ENCODE data around the gene CCDC8. TPM values are rescaled to one million over a fixed set of nuclear protein-coding genes. Genes with fewer than 3 reads are reported as not detected.

Gene CCDC8
- polyA plus RNA-seq, 1 experiment, result 7.7 TPM

GRCh38 chr19:46456930-46457329, 43.6 kb upstream of the CCDC8 start:
- H3K27me3 ChIP-seq (ENCODE audit: control insufficient read depth, insufficient read depth, low read length), result peaks cover 7% of the 10 kb centered on the region
- no peak for DNase-seq (ENCODE audit: low read depth)
- TF ChIP-seq CTCF (IDR thresholded peaks at IDR 0.05; ENCODE audit: insufficient read depth, low read depth, low read length), result no peak
- CTCF ChIA-PET, result interaction anchor here (1.4 to 1.6 kb wide), 2 partner anchors 12 to 54 kb away, joined by 3 read pairs; no protein-coding TSS in a partner anchor
- H3K4me3 ChIP-seq (ENCODE audit: low read depth, low read length), result no peak overlapping the region
- POLR2A ChIA-PET, result no interaction called here
- H3K36me3 ChIP-seq (ENCODE audit: control insufficient read depth, insufficient read depth, low read length), result no peaks in the 10 kb centered on the region

- POLR2A ChIA-PET, result no interaction called here
- H3K4me3 ChIP-seq (ENCODE audit: low read depth, low read length), result no peak overlapping the region
- H3K27me3 ChIP-seq (ENCODE audit: control insufficient read depth, insufficient read depth, low read length), result peaks cover 7% of the 10 kb centered on the region
- no peaks in the 10 kb centered on the region for H3K36me3 ChIP-seq (ENCODE audit: control insufficient read depth, insufficient read depth, low read length)
- CTCF ChIA-PET, result no interaction called here
- DNase-seq (ENCODE audit: low read depth), result no peak
- TF ChIP-seq CTCF (IDR thresholded peaks at IDR 0.05; ENCODE audit: insufficient read depth, low read depth, low read length), result no peak
These were observed 40.9 kb upstream of the CCDC8 start for GRCh38 chr19:46454244-46454643.

- Histone ChIP-seq H3K4me3 (ENCODE audit: low read depth, low read length) (no peak overlapping the region), H3K36me3 (ENCODE audit: control insufficient read depth, insufficient read depth, low read length) (no peaks in the 10 kb centered on the region), H3K27me3 (ENCODE audit: control insufficient read depth, insufficient read depth, low read length) (peaks cover 7% of the 10 kb centered on the region)
- DNase-seq (ENCODE audit: low read depth), result no peak
- POLR2A ChIA-PET, result no interaction called here
- no peak for TF ChIP-seq CTCF (IDR thresholded peaks at IDR 0.05; ENCODE audit: insufficient read depth, low read depth, low read length)
- CTCF ChIA-PET, result no interaction called here
These were observed 40.3 kb upstream of the CCDC8 start for GRCh38 chr19:46453661-46454060.

GRCh38 chr19:46452186-46452585, 38.8 kb upstream of the CCDC8 start:
- Histone ChIP-seq H3K36me3 (ENCODE audit: control insufficient read depth, insufficient read depth, low read length) (no peaks in the 10 kb centered on the region), H3K27me3 (ENCODE audit: control insufficient read depth, insufficient read depth, low read length) (peaks cover 7% of the 10 kb centered on the region), H3K4me3 (ENCODE audit: low read depth, low read length) (no peak overlapping the region)
- CTCF ChIA-PET, result interaction anchor here (0.8 kb wide), 1 partner anchor 77 kb away, joined by 5 read pairs; no protein-coding TSS in a partner anchor
- DNase-seq (ENCODE audit: low read depth), result no peak
- TF ChIP-seq CTCF (IDR thresholded peaks at IDR 0.05; ENCODE audit: insufficient read depth, low read depth, low read length), result no peak
- POLR2A ChIA-PET, result no interaction called here

GRCh38 chr19:46451352-46451751, 38.0 kb upstream of the CCDC8 start:
- Histone ChIP-seq H3K4me3 (ENCODE audit: low read depth, low read length) (no peak overlapping the region), H3K36me3 (ENCODE audit: control insufficient read depth, insufficient read depth, low read length) (no peaks in the 10 kb centered on the region), H3K27me3 (ENCODE audit: control insufficient read depth, insufficient read depth, low read length) (peaks cover 7% of the 10 kb centered on the region)
- DNase-seq (ENCODE audit: low read depth), result no peak
- POLR2A ChIA-PET, result no interaction called here
- CTCF ChIA-PET, result no interaction called here
- no peak for TF ChIP-seq CTCF (IDR thresholded peaks at IDR 0.05; ENCODE audit: insufficient read depth, low read depth, low read length)
